Right renal cortex interstitium (tissue), 3 donors: ENCODE measurements around the gene PRKCA. TPM values are rescaled to one million over a fixed set of nuclear protein-coding genes. Genes with fewer than 3 reads are reported as not detected.
"Not testable (repeated sequence)": the region's sequence is repeated elsewhere in the genome, so short reads cannot be mapped to it uniquely, and the experiment has no call there.

Source experiments
- DNase-seq, 3 donors: peaks; one replicate each; pipeline ENCODE4 v3.0.0-alpha.2; 2013; ENCODE audit warnings: low read depth in 3 of 3, low spot score in 2 of 3
- polyA plus RNA-seq, 3 donors: library from polyadenylated mRNA; unstranded; fragments of 120-200 nt; gene quantifications; one replicate each; pipeline ENCODE4 v1.2.1, GENCODE V29; 2013; ENCODE audit not compliant: insufficient read length in 3 of 3

Gene PRKCA
- polyA plus RNA-seq, 3 donors, result 22.8 to 24.1 (median 23.8) TPM

- no peak for DNase-seq
These were observed 385.3 kb downstream of the PRKCA start for GRCh38 chr17:66687570-66688284.

DNA sequence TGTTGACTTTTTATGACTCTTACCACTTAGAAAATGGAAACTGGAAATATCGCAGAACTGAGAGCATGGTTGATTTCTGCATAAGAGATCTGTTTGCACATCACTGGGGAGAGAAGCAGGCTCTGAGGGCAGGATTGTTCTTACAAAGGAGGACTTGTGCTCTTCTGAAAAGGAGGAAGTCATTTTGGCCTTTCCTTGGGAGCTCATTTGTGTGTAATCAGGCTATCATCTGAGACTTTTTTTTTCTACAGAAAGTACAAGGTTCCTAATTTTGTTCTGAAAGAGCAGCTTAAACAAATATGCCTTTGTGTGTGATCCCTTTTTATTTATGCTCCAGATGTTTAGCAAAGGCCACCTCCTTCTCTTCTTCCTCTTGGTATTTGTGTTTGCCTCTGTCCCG lies 386.8 kb downstream of the PRKCA start:
- DNase-seq, result no peak

- DNase-seq, result no peak
These were observed 387.8 kb downstream of the PRKCA start for GRCh38 chr17:66690166-66690565.

GRCh38 chr17:66691644-66692420 lies 389.4 kb downstream of the PRKCA start:
- no peak for DNase-seq

GRCh38 chr17:66692421-66692690 lies 389.9 kb downstream of the PRKCA start:
- no peak for DNase-seq

DNA sequence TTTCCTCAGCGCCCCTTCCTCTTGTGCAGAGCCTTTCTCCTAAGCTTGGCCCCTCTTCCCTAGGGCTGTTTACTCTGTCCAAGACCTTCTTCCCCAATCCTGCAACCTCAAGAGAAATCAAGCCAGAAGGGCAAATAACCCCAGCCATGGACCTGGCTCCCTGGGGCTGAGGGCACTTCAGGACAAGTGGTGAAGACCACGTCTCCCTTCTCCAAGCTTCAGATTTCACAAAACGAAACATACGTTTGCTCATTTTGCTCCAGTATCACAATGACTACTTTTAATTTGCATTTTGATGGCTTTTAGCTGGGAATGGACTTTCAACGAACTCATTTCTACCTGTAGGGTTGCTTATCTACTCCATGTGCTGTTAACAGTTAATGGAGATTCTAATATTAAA lies 392.7 kb downstream of the PRKCA start:
- DNase-seq, result no peak

- no peak for DNase-seq
These were observed 395.9 kb downstream of the PRKCA start for GRCh38 chr17:66698270-66698669.

- no peak for DNase-seq
These were observed 399.0 kb downstream of the PRKCA start for GRCh38 chr17:66701462-66701861.

- no peak for DNase-seq
These were observed 399.9 kb downstream of the PRKCA start for GRCh38 chr17:66702106-66702936.

- no peak for DNase-seq
These were observed 402.6 kb downstream of the PRKCA start for GRCh38 chr17:66704858-66705520.

DNA sequence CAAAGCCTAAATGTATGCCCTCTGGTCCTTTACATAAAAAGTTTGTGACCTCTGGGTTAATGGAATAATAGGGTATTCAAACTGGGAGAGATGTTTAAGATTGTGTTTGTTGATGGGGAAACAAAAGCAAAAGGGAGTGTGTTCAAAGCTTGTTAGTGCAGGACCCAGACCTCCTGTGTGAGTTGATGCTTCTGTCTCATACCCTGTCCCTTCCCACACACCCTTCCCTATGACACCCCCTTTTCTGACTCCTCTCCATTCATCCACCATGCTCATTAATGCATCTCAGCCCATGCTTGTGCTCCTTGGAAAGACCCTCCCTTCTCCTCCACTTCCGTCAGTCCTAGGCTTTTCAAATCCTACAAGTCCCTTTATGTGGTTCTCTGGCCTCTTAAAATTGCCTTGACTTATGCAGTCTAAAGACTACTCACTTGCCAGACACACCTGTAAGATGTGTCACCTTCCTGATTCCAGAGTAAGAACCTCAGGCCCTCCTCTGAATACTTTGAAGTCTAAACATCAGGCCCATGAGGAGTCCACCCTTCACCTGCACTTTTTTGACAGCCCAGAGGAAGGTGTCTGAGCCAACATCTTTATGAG lies 404.5 kb downstream of the PRKCA start:
- no peak for DNase-seq

DNA sequence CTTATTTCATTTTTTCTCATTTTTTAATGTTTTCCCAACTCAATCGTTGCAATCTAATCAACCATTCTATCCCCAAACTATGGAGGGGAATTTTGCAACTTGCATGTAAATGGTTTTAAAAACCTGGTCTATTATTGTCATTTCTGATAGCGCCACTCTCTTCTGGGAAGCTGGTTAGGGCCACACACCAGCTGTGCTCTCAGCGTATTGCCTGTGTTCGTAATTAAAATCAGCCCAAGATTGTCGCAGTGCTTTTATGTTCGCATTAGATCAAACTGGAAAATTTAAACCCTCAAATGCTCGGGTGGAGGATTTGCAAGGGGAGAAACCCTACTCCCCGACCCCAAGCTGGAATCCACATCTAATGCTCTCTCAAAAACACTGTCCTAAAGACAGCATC lies 409.0 kb downstream of the PRKCA start:
- no peak for DNase-seq

DNA sequence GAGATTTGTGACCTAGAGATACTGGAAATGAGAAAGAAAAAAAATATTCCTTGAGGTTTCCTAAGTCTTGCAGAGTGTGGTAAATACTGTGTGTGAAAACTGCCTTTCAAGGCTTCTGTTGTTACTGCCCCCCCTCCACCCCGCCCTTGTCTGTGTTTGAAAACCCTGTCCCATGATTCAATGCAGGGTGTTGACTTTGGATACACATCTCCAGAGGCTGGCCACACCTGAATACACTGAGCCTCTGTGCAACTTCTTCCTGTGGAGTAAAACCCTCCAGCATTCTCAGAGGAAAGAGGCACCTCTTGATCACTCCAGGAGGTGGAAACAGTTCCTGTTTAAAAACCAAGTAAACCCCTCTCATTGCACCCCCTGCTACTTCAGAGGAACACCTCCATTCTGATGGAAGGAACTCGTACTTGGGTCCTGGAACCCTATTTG lies 409.5 kb downstream of the PRKCA start:
- DNase-seq, result no peak

- no peak for DNase-seq
These were observed 410.0 kb downstream of the PRKCA start for GRCh38 chr17:66712453-66712852.

DNA sequence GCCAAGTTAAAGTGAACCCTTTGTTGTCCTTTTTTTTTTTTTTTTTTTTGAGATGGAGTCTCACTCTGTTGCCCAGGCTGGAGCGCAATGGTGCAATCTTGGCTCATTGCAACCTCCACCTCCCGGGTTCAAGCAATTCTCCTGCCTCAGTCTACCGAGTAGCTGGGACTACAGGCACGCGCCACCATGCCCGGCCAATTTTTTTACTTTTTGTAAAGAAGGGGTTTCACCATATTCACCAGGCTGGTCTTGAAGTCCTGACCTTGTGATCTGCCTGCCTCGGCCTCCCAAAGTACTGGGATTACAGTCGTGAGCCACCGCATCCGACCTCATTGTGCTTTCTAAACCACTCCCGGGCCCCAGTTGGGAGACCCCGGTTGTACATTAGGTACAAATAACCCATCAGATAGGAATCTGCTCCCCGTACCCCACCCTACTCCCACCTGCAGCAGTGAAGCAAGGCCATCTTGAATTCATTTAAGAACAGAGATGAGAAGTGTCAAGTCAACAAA lies 410.7 kb downstream of the PRKCA start:
- DNase-seq, result not testable (repeated sequence)

DNA sequence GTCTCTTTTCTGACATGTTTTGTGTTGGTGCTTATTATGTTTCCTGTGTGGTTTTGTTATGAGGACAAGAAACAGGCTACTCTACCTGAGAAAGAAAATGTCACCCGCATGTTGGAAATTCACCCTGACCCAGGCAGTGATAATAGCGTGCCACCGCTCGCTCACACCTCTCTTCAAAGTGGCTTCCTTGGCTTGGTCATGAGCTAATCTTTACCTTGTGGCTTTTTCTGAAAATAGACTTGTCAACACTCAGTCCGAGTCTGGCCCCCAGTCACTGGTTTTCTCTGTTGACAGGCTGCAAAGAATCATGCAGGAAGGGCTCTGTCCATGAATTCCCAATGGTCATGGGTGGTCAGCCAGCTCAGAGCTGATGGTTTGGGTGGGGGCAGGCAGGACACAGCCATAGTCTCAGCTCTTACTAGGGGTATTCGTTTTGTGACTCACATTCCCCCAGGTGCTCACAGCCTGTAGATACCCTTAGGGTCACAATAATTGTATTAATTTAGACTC lies 411.2 kb downstream of the PRKCA start:
- DNase-seq, result no peak

DNA sequence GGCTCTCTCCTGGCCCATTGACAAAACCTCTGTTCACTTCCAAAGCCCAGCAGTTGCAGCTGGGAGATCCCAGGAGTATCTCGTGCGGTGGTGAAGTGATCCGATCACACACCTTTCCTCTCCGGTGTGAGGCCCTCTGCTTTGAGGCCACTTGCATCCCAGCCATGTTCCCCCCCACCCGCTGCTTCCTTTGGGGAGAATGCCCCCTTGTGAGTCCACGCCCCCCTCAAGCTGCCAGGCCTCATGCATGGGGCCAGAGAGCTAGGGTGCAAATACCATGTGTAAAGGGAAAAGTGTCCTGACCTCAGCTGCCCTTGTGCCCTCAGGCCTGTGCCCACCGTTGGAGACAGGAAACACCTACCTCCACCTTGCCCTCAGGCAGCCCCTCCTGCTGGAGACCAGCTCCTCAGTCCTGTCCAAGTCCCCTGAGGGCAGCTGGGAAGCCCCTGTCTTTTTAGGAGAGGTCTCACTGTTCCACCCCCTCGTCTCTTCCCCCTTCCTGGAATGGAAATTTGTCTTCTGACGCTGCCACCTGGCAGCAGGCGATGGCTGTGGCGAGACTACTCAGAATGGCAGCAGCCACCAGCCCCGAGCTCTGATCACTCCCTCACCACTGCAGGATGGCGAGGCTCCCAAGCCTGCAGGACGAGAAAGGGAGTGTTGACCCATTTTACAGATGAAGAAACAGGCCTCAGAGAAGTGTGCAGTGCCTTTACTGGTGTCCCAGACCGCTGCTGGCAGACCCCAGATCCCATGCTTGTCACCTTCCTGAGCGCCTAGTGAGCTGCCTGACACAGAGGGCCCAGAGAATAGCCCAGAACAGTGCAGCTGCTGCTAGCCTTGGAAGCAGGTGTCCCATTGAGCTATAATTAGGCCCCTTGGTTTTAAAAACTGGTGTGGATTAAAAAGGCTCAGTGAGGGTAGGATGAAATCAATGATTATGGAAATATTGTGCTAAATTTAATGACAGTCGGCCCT lies 411.9 kb downstream of the PRKCA start:
- no peak for DNase-seq

- no peak for DNase-seq
These were observed 412.8 kb downstream of the PRKCA start for GRCh38 chr17:66715076-66715675.

- DNase-seq, result peak in 1 of 3 donors; percentile 55
These were observed 413.3 kb downstream of the PRKCA start for GRCh38 chr17:66715745-66716156.
